Stimulated activated CD8-positive, alpha-beta memory T cell treated with anti-CD3 and anti-CD28 coated beads, Interleukin-7, amount 100 ng/mL, for 48 hours (primary cell): ENCODE results near the gene AMZ1.
"Not testable (repeated sequence)": the region's sequence is repeated elsewhere in the genome, so short reads cannot be mapped to it uniquely, and the experiment has no call there.

Experiments used
- DNase-seq, 2 donors: peaks; one replicate each; pipeline ENCODE4 v3.0.0-alpha.2; 2020; ENCODE audit warnings: low read depth in 1 of 2; ENCODE audit errors: extremely low read depth in 1 of 2

The AMZ1 gene

DNA sequence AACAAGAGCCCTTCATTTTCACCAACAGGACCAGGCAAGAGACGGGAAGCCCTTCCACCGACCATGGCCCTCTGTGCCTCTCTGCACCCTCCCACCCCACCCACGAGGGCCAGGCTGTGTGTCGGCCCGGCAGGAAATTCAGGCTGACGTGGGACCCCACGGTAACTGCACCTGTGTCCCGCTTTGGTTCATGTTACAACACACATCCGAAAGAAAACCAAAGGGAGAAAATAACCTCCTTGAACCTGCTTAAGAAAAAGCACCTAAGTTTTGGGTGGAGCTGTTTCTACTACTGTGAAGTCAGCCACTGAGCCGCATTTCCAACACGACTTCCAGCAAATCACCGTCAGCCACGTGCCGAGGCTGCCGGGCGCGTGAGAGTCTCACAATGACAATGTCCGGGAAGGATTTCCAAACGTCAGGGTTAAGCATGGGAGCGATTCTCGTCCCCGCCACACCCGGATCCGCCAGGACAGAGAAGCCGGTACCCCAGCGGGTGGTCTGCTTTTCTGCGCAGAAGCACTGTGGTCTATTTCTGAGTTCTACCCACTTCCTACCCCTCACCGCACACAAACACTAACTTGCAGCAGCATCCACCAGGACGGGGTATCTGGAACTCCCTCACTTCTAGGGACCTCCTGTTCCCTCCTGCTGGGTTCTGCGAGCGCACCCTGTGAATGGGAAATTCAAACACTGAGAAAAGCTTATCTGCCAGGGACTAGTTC, 36.6 kb downstream of the AMZ1 start:
- no peak for DNase-seq

GRCh38 chr7:2725178-2726105, 37.4 kb downstream of the AMZ1 start:
- no peak for DNase-seq

DNA sequence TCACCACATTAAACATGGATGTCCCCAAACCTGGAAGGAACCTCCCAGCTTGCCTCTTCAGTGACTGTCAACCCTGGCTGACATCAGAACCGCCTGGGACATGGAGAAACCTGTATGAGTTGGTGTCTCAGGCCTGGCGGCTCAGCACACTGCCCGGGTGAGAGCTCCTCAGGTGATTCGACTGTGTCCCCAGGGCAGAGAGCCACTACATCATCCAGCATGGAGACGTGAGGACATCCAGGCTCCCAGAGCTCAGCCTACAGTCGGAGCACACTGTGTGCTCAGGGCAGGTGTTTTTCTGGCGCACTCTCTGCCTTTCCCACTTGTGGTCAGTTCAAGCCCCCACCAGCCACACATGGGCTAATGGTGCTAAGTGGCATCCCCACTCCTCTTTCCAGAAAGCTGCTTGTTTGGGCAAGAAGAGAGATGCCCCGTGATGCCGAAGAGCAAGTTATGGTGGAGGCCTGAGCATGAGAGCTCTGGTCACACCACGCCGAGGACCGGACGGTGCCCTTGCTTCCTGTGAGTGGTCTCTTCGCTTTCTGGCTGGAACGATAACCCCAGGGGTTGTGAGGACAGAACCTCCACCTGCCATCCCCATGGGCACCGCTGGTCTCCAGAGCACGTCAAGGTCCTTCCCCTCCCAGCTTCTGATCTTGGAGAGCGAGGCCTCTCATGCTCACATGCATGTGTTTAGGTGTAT, 38.5 kb downstream of the AMZ1 start:
- no peak for DNase-seq

DNA sequence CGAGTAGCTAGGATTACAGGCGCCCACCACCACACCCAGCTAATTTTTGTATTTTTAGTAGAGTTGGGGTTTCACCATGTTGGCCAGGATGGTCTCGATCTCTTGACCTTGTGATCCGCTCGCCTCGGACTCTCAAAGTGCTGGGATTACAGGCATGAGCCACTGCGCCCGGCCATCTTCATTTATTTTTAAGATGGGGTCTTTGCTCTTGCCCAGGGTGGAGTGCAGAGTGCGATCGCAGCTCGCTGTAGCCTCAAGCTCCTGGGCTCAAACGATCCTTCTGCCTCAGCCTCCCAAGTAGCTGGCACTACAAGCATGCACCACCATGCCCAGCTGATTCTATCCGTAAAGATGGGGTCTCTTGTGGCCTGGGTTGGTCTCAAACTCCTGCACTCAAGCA, 39.2 kb downstream of the AMZ1 start:
- not testable (repeated sequence) for DNase-seq

DNA sequence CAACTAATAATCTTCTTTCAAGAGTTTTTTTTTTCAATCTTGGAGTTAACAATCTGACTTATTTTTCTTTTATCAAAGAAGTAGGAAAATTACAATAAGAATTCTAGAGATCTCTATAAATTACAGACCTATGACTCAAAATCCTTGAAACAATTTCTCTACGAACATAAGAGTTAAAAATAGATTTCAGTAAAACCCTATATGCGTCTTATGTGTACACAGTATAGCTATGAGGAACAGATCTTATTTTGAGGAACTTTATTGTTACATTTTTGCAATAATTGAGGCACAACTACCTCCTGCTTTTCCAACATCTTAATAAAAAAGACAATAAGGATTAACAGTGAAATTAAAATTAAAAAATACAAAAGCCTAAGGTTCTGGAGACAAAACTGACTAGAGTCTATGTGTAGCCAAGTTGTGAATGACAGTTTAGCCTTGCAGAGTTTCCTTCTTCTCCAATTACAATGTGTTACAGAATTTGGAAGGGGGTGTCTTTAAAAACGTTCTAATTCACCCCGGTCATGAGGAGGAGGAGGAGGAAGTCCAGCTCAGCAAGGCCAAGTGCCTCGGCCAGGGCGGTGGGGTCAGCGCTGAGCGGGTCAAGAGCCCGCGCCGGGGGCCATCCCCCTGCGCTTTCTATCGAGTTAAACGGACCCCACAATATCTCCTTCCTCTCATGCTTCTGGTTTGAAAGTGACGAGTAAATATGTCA, 40.5 kb downstream of the AMZ1 start:
- DNase-seq: no peak

DNA sequence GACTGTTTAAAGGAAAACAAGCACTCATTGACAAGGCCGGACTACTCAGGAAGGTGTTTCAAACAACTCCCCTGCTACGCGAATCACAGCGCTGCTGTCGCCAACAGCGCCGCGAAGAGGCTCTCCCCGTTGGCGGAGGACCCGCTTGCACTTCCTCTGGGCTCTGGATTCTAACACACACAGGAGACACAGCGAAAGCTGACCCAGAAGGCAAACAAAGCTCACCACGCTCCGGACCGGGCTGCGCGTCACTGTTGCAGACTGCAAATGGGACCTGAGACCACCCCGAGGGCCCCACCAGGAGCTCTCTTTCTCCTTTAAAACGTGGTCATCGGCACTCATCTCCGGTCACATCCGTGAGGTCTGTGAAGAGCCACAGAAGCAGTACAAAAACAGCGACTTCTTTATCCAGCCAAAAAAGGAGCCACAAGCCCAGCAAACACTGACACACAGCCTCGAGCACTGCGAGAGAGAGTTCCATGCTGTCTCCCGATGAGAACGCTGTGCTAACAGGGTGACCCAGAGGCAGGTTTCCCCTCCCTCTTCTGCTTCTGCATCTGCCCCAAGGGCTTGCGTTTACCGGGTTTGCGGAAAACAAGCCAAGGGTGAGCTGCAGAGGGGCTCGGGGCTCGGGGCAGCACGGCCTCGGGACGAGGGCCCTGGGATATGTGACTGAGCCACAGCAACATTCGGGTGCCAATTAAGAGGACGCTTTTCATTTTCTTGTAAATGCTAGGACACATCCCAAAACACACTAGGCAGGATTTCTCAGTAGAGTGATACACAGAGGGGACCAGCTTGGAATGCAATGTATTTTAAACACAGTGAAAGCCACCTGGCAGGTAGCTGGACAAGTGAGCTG, 41.3 kb downstream of the AMZ1 start:
- DNase-seq: no peak

DNA sequence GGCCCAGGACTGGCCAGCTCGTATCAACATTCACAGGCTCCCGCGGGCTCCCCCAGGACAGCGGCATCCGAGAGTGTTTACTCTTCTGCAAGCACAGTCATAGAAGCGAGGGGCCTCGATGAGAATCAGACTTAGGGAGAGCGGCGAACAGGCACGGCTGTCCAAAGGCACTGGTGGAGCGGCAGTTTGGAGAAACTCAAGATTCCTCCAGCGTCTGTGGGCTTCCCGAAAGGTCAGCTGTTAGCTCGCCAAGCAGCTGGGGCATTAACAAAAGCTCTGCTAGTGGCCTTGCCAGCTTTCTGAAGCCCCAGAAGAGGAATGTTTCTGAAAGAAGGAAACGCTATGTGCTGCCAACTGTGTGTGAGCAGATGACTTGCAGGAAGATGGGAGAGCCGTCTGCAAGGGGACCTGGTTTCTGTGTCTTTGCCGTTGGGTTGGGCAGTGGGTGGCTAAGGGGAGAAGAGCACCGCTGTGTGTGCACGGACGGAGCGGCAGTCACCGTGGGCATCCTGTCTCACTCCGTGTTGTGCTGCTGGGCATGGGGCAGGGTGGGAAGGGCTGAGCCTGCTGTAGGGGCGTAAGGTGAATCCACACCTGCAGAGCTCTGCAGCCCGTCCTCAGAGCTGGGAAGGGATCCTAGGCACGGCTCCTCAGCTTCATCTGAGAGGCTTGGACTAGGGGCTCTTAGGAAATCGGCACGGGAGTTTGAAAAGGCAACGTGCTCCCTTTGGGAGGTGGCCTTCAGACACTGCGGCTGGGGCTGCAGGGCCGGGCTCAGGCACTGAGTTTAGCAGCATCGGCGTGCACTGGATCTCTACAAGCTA, 42.1 kb downstream of the AMZ1 start:
- DNase-seq: no peak

GRCh38 chr7:2730846-2731770, 43.1 kb downstream of the AMZ1 start:
- no peak for DNase-seq

DNA sequence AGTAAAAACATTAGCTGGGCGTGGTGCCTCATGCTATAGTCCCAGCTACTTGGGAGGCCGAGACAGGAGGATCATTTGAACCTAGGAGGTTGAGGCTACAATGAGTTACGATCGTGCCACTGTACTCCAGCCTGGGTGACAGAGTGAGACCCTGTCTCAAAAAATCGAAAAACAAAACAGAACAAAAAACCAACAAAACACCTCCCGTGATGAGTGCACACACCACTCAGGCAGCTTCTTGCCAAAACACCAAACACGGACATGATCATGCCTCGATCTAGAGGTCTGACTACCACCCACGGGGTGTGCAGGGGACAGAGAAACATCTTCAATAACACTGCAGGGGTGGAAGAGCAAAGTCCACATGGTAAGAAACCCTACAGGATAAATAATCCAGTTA, 44.4 kb downstream of the AMZ1 start:
- no peak for DNase-seq

DNA sequence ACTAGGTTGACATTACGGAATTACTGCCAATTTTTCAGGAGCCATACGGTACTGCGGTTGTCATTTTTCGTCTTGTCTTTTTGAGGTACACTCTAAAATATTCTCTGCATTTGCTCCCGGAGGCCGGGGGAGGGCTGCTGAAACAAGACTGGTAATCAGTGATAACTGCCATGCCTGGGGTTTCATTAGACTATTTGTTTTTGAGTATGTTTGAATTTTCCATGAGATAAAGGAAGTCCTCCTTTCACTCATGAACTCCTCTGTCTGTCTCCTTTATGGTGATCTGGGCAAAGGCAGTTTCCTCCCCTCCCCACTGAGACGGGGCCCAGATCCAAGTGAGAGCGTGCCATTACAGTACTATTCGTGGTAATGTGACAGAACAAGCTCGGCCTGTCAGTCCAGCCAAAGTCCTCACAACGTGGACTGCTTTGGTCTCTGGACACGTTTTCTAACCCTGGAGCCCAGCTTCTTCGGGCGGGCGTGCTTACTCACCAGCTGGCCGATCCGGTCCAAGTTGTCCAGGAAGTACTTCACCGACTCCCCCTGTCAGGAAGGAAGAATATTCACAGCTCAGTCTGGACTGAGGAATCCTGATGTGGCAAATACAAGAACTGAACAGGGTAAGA, 45.1 kb downstream of the AMZ1 start:
- no peak for DNase-seq

DNA sequence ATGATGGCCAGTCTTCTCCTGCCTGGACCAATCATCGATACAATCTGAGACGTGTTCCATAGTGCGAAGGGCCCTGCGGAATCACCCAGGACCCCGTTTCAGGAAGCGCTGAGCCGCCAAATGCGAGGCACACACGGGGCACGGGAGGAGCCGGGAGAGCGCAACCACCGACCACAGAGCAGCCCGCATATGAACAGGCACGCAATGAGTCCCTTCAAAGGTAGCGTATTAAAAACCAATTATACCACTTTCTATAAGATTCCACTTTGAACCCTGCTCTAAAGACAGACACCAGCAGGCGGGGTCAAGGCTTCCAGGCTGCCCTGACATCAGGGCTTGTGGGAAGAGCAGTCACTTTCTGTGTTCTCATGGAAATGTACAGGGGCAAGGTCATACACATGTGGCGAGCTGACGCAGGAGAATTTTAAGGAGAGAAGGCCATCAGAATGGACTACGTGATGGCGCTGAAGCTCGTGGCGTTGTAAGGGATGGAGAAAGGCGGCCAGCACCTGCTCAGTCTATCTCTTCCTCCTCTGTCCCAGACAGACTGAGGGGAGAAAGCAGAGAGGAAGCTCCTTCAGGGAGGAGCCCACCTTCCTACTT, 46.2 kb downstream of the AMZ1 start:
- no peak for DNase-seq

DNA sequence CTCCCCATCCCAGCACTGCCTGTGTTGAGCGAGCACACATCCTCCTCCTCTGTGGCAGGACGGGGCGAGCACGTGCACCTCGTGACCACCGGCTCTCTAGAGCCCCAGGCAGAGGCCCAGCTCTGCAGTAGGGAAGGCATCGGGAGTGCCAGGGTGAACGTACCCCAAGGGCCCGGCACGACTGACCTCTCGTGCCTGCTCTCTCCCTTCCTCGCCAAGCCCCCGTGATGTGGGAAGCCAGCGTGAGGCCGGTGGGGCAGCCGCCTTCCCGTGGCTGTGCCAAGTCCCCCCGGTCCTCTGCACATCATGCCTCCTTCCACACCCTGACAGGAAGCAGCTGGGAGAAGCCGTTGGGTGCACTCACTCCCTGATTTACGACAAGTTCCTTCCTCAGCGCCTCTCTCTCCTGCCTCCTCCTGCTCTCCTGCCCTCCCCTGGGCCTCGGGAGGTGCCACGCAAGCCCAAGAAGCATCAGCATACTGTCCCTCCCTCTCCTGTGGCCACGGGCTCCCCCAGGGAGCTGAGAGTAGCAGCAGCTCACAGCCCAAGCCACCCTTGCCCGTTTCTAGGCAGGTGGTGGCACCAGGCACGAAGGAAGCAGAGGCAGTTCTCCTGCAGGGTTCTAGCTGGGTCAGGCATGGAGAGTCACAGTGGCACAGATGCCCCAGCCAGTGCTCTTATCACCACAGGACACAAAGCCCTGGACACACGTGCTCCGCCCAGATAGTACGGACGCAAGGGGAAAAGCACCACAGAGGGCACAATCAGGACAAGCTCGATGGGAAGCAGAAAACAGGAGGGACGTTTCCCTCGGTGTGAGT, 47.0 kb downstream of the AMZ1 start:
- no peak for DNase-seq

DNA sequence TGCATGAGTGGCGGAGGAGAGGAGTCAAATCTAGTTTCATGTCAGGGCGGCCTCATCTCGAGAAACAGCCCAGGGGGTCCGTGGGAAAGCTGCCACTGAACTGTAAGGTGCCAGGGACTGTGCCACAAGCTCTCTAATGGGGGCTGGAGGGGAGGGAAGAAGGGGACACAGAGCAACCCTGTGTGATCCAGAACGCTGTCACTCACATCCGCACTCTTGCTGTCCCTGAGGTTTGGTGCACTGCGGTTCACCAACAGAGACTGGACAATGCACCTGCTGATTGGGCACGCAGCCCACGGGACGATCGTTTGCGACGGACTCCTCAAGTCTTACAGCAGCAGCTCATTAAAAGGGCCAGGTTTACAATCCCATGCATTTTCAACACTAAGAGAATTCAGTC, 47.7 kb downstream of the AMZ1 start:
- DNase-seq: no peak

- no peak for DNase-seq
Measured at GRCh38 chr7:2736411-2736914, 48.5 kb downstream of the AMZ1 start.

DNA sequence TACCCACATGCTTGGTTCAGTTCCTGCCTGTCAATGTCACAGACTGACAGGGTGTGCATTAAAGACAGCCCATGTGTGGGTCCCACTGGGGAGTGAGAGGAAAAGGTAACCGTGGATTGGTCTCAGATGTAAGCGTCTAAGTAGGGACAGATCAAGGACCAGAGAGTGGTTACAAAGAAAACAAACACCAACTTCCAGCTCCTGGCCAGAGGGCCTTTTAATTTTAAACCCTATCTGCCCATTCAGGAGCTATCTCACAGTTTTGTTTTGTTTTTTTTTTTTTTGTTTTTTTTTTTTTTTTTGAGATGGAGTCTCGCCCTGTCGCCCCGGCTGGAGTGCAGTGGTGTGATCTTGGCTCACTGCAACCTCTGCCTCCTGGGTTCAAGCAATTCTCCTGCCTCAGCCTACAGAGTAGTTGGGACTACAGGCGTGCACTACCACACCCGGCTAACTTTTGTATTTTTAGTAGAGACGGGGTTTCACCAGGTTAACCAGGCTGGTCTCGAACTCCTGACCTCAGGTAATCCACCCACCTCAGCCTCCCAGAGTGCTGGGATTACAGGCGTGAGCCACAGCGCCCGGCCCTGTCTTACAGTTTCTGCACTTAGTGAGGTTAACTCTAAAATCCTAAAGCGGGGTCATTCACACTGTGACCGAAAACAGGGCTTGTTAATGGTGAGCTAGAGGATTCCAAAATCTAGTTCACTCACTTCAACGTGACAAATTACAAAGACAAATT, 49.2 kb downstream of the AMZ1 start:
- DNase-seq: not testable (repeated sequence)
